DND-41 (cell line): ENCODE data around the gene ANKRD39.

Experiments
- ATAC-seq: fragments of 200-7000 bp; cut with Tn5 transposase; 3 replicates; pipeline ENCODE4 v1.9.1; 2021; ENCODE audit warnings: low read depth; ENCODE audit not compliant: insufficient read depth
- DNase-seq: peaks from one replicate; pipeline ENCODE4 v3.0.0-alpha.2; 2020
- H2AFZ ChIP-seq: 2 replicates; pipeline ENCODE4 v1.6.0; 2012; ENCODE audit warnings: low read depth, low read length
- H3K27ac ChIP-seq: 2 replicates; pipeline ENCODE4 v1.5.1; 2012; ENCODE audit warnings: low read length, inconsistent platforms
- H3K27me3 ChIP-seq: fragments of 200-600 bp; sonication (generic); 2 replicates; pipeline ENCODE4 v1.6.0; 2012; ENCODE audit warnings: low read length, mild to moderate bottlenecking, inconsistent platforms; ENCODE audit not compliant: insufficient read depth, poor library complexity
- H3K36me3 ChIP-seq: 2 replicates; pipeline ENCODE4 v1.5.1; 2012; ENCODE audit warnings: low read length, inconsistent platforms; ENCODE audit not compliant: insufficient read depth
- H3K4me1 ChIP-seq: 2 replicates; pipeline ENCODE4 v1.5.1; 2012; ENCODE audit warnings: mild to moderate bottlenecking, low read length; ENCODE audit not compliant: insufficient read depth
- H3K4me2 ChIP-seq: 2 replicates; pipeline ENCODE4 v1.6.0; 2012; ENCODE audit warnings: mild to moderate bottlenecking, moderate library complexity, low read length, inconsistent platforms; ENCODE audit not compliant: insufficient read depth
- H3K4me3 ChIP-seq, 2 experiments: fragments of 200-600 bp in 1 of 2; shearing (Covaris generic) in 1 of 2; 2 replicates each; pipeline ENCODE4 v1.5.1; 2012 to 2016; ENCODE audit warnings: inconsistent platforms in 2 of 2, low read length in 2 of 2, mild to moderate bottlenecking in 2 of 2, low read depth in 1 of 2, moderate library complexity in 1 of 2
- H3K79me2 ChIP-seq: 2 replicates; pipeline ENCODE4 v1.6.0; 2012; ENCODE audit warnings: low read length, inconsistent platforms; ENCODE audit not compliant: insufficient read depth
- H3K9ac ChIP-seq: 2 replicates; pipeline ENCODE4 v1.6.0; 2012; ENCODE audit warnings: low read depth, mild to moderate bottlenecking, inconsistent platforms, low read length, moderate library complexity
- H3K9me3 ChIP-seq: 2 replicates; pipeline ENCODE4 v1.5.1; 2012; ENCODE audit warnings: low read length, moderate library complexity, mild to moderate bottlenecking, inconsistent platforms; ENCODE audit not compliant: insufficient read depth, severe bottlenecking
- H4K20me1 ChIP-seq: 2 replicates; pipeline ENCODE4 v1.6.0; 2012; ENCODE audit warnings: low read length; ENCODE audit not compliant: insufficient read depth
- CTCF ChIP-seq: IDR thresholded peaks from 2 replicates; pipeline ENCODE4 v1.5.1; 2012; ENCODE audit warnings: borderline replicate concordance, low read length, moderate library complexity, mild to moderate bottlenecking; ENCODE audit not compliant: poor library complexity, severe bottlenecking; ENCODE audit errors: extremely low read depth
- EZH2 ChIP-seq: IDR thresholded peaks from 3 replicates; pipeline ENCODE4 v1.6.1; 2012; ENCODE audit warnings: borderline replicate concordance, low read depth, mild to moderate bottlenecking, moderate library complexity, low read length, inconsistent platforms; ENCODE audit not compliant: severe bottlenecking

ANKRD39 gene

GRCh38 chr2:96819876-96820511 lies 37.8 kb downstream of the ANKRD39 start:
- H3K9me3 ChIP-seq = no peaks in the 10 kb centered on the region
- no peaks in the 10 kb centered on the region for H3K27me3 ChIP-seq
- H3K27ac ChIP-seq = no peak overlapping the region
- H2AFZ ChIP-seq = no peak overlapping the region
- peaks cover 82% of the 10 kb centered on the region for H3K79me2 ChIP-seq
- peaks cover 71% of the 10 kb centered on the region for H4K20me1 ChIP-seq
- TF ChIP-seq CTCF = peak; percentile 28
- TF ChIP-seq EZH2 = no peak
- H3K4me3 ChIP-seq = 0 out of 4 replicates have a peak overlapping the region, but pooled peaks of 1 of the 2 experiments have one; percentile 2
- peaks cover 62% of the 10 kb centered on the region for H3K36me3 ChIP-seq
- DNase-seq = no peak
- peaks cover 47% of the 10 kb centered on the region for H3K4me1 ChIP-seq
- H3K4me2 ChIP-seq = peak overlapping the region; percentile 100
- 0 out of 2 replicates have a peak overlapping the region, but pooled peaks have one; percentile 87 for H3K9ac ChIP-seq
- no peak for ATAC-seq

GRCh38 chr2:96819128-96819875 lies 38.5 kb downstream of the ANKRD39 start:
- ATAC-seq = no peak
- H3K4me3 ChIP-seq = peak overlapping the region in 1 of 2 experiments; percentile 97; a peak in 1 of 4 replicates
- no peaks in the 10 kb centered on the region for H3K27me3 ChIP-seq
- H3K4me1 ChIP-seq = peaks cover 50% of the 10 kb centered on the region
- no peaks in the 10 kb centered on the region for H3K9me3 ChIP-seq
- H3K9ac ChIP-seq = peak overlapping the region; percentile 87
- no peak overlapping the region for H3K27ac ChIP-seq
- H3K36me3 ChIP-seq = peaks cover 55% of the 10 kb centered on the region
- peaks cover 75% of the 10 kb centered on the region for H3K79me2 ChIP-seq
- H4K20me1 ChIP-seq = peaks cover 65% of the 10 kb centered on the region
- DNase-seq = no peak
- TF ChIP-seq EZH2 = no peak
- no peak for TF ChIP-seq CTCF
- no peak overlapping the region for H2AFZ ChIP-seq
- H3K4me2 ChIP-seq = peak overlapping the region; percentile 100

GRCh38 chr2:96817882-96818281 lies 39.9 kb downstream of the ANKRD39 start:
- Histone ChIP-seq H3K4me3 (peak overlapping the region; percentile 12 to 97; a peak in 3 of 4 replicates), H4K20me1 (peaks cover 53% of the 10 kb centered on the region), H3K9ac (peak overlapping the region; percentile 87), H3K27ac (no peak overlapping the region), H2AFZ (no peak overlapping the region), H3K36me3 (peaks cover 42% of the 10 kb centered on the region), H3K9me3 (no peaks in the 10 kb centered on the region), H3K4me1 (peaks cover 50% of the 10 kb centered on the region), H3K4me2 (peak overlapping the region; percentile 100), H3K79me2 (peaks cover 61% of the 10 kb centered on the region), H3K27me3 (no peaks in the 10 kb centered on the region)
- DNase-seq = no peak
- no peak for TF ChIP-seq CTCF
- no peak for TF ChIP-seq EZH2
- no peak for ATAC-seq
